B cell (primary cell): ENCODE results near the gene KCNIP1.

Experiments
- CTCF ChIP-seq: fragments of 200-600 bp; IDR thresholded peaks from one replicate; pipeline ENCODE4 v1.8.0; 2022; ENCODE audit warnings: antibody characterized with exemption, mild to moderate bottlenecking
- EZH2 ChIP-seq: IDR thresholded peaks from 2 replicates; pipeline ENCODE4 v1.6.1; 2012; ENCODE audit warnings: borderline replicate concordance, low read depth, mild to moderate bottlenecking, moderate library complexity, low read length; ENCODE audit not compliant: insufficient read depth, poor library complexity, severe bottlenecking

- TF ChIP-seq CTCF (no peak), EZH2 (no peak)
Observed at GRCh38 chr5:170643591-170643990, 139.8 kb downstream of the KCNIP1 start.
